Gastrocnemius medialis (tissue), 4 donors: ENCODE measurements around the gene ZNF687. TPM values are rescaled to one million over a fixed set of nuclear protein-coding genes. Genes with fewer than 3 reads are reported as not detected.

ENCODE experiments used
- ATAC-seq, 2 donors: fragments of 150-250 bp; one replicate each; pipeline ENCODE4 v1.9.1; 2016
- DNase-seq, 2 donors: peaks; one replicate each; pipeline ENCODE4 v3.0.0-alpha.2; 2019
- H3K27ac ChIP-seq, 4 donors: fragments of 200-600 bp; sonication (generic); 1 replicate in 1 of 4; 2 replicates in 3 of 4; pipeline ENCODE4 v1.5.1; 2016 to 2018; ENCODE audit warnings: mild to moderate bottlenecking in 2 of 4, moderate library complexity in 1 of 4
- H3K27me3 ChIP-seq, 3 donors: fragments of 200-600 bp; sonication (generic) in 2 of 3; 1 replicate in 1 of 3; 2 replicates in 2 of 3; pipeline versions ENCODE4 v1.5.1 to v1.6.0; 2016 to 2019; ENCODE audit warnings: mild to moderate bottlenecking in 1 of 3, moderate library complexity in 1 of 3
- H3K36me3 ChIP-seq, 2 donors: fragments of 200-600 bp; sonication (generic) in 1 of 2; one replicate each; pipeline ENCODE4 v1.5.1; 2017 to 2018
- H3K4me1 ChIP-seq, 2 donors: fragments of 200-600 bp; sonication (generic) in 1 of 2; one replicate each; pipeline ENCODE4 v1.5.1; 2016 to 2017; ENCODE audit warnings: mild to moderate bottlenecking in 2 of 2
- H3K4me3 ChIP-seq, 4 donors: fragments of 200-600 bp; sonication (generic) in 3 of 4; 1 replicate in 1 of 4; 2 replicates in 3 of 4; pipeline ENCODE4 v1.5.1; 2016 to 2019; ENCODE audit warnings: mild to moderate bottlenecking in 2 of 4
- H3K9me3 ChIP-seq, 3 donors: fragments of 200-600 bp; sonication (generic) in 2 of 3; 1 replicate in 1 of 3; 2 replicates in 2 of 3; pipeline ENCODE4 v1.5.1; 2016 to 2019
- POLR2A ChIP-seq, 2 donors: fragments of 450-650 bp; IDR thresholded peaks; one replicate each; pipeline ENCODE4 v1.6.1; 2017; ENCODE audit warnings: antibody characterized with exemption in 2 of 2, mild to moderate bottlenecking in 2 of 2, moderate library complexity in 2 of 2
- in situ Hi-C, 4 donors: fragments of 200-750 bp; cut with MboI; loops; one replicate each; pipeline versions ENCODE4 v1.15.0 to v1.8.0; 2017; ENCODE audit warnings: low sequenced_read_pairs in 4 of 4
- intact Hi-C: fragments of 100-400 bp; cut with DNase I; formaldehyde crosslinking; loops from one replicate; pipeline ENCODE4 v1.15.1; 2023; ENCODE audit warnings: low total_unique reads
- total RNA-seq, 4 donors: library from RNA; depleted of rRNA; stranded (reverse); fragments of >200 nt; gene quantifications; one replicate each; pipeline versions ENCODE4 v1.1.0 to v1.2.3, GENCODE V29; 2016
- TF ChIP-seq, protein P1 (sequence below), 5 experiments: fragments of 450-650 bp in 3 of 5; fragments of 200-600 bp in 2 of 5; sonication (generic) in 2 of 5; IDR thresholded peaks in 4 of 5; conservative IDR thresholded peaks in 1 of 5; 1 replicate in 4 of 5; 2 replicates in 1 of 5; pipeline ENCODE4 v1.5.1; 2016 to 2019; ENCODE audit warnings: antibody characterized with exemption in 5 of 5, mild to moderate bottlenecking in 3 of 5, moderate library complexity in 3 of 5

ZNF687 gene
- total RNA-seq, 4 donors from 2014 or later, result 11.9 to 19.6 (median 16.6) TPM

DNA sequence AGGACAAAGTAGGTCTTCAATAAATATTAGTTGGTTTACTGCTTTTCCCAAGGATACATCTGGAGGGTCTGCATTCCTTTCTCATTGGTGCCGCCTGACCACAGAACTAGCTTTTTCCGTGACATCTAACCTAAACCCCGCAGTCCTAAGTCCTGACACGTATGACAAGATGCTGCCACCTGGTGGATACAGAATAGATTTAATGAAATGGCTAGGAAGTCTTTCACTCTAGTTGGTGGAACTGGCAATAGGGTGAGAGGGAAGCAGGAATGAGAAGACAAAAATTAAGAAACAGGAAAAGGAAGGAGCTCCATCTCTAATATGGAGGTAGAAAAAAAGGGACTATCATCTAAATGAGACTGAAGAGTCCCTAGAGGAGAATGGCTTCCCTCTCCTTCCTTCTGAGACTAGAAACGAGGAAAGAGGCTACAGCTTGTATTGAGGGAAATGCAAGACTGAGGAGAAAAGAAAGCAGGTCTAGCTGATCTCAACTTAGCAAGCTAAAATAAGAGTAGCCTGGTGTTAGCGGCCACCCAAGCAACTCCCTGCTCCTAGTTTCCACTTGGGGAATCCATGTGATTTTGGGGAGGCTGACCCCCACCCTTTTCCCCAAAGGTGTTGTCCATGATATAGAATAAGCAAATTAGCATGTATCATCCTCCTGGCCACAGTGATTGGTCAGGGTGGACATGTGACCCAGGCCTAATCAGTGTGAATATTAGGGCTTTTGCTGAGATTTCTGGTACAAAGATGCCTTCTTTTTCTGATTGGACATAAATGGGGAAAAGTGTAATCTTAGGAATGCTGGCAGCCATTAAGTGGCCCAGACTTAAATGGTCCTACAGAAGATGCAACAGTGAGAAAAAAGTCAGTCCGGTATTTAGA lies 59.0 kb downstream of the ZNF687 start:
- H3K4me3 ChIP-seq, result no peak overlapping the region
- intact Hi-C loops (loop anchor here (1.0 to 5.0 kb wide), 2 partner anchors 40 to 144 kb away; partner anchors contain the start of gene PIP5K1A), in situ Hi-C loops (loop anchor here (5.0 to 10.0 kb wide), 2 partner anchors 39 to 146 kb away; partner anchors contain the start of genes PIP5K1A (in 1 of the 4) and VPS72 (in 1 of the 4))
- peaks cover 0 to 25% of the 10 kb centered on the region in 2 donors for H3K36me3 ChIP-seq
- peaks cover 0 to 3% of the 10 kb centered on the region in 2 donors for H3K4me1 ChIP-seq
- DNase-seq, result no peak
- no peaks in the 10 kb centered on the region for H3K9me3 ChIP-seq
- TF ChIP-seq POLR2A (IDR thresholded peaks at IDR 0.05), result no peak
- TF ChIP-seq, protein P1, sequence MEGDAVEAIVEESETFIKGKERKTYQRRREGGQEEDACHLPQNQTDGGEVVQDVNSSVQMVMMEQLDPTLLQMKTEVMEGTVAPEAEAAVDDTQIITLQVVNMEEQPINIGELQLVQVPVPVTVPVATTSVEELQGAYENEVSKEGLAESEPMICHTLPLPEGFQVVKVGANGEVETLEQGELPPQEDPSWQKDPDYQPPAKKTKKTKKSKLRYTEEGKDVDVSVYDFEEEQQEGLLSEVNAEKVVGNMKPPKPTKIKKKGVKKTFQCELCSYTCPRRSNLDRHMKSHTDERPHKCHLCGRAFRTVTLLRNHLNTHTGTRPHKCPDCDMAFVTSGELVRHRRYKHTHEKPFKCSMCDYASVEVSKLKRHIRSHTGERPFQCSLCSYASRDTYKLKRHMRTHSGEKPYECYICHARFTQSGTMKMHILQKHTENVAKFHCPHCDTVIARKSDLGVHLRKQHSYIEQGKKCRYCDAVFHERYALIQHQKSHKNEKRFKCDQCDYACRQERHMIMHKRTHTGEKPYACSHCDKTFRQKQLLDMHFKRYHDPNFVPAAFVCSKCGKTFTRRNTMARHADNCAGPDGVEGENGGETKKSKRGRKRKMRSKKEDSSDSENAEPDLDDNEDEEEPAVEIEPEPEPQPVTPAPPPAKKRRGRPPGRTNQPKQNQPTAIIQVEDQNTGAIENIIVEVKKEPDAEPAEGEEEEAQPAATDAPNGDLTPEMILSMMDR (IDR thresholded peaks at IDR 0.05 in 4 of 5, conservative IDR thresholded peaks at IDR 0.05 in 1 of 5), result peak; percentile 74 to 84 (median 82)
- peak; percentile 85 to 92 for ATAC-seq
- H3K27ac ChIP-seq, result peak overlapping the region in 3 of 4 donors; percentile 5 to 55 (median 52)
- H3K27me3 ChIP-seq, result no peaks in the 10 kb centered on the region

Other genes with a start within 250 kb of the ZNF687 start
- gene BNIPL, start 245.7 kb upstream of the ZNF687 start, total RNA-seq, result under 1 TPM in 2 of 4 donors, not detected in 2; 0.13 to 0.25 TPM
- gene C1orf56, start 234.5 kb upstream of the ZNF687 start, total RNA-seq, result 10 to 100 TPM in 3 of 4 donors, 1 to 10 TPM in 1; 6.2 to 16.2 (median 12.4) TPM
- 10 to 100 TPM; 13.2 to 31.7 (median 22.8) TPM for gene CDC42SE1, start 222.7 kb upstream of the ZNF687 start, total RNA-seq
- gene MLLT11, start 221.9 kb upstream of the ZNF687 start, total RNA-seq, result 1 to 10 TPM; 1.5 to 9.2 (median 5.4) TPM
- gene GABPB2, start 211.5 kb upstream of the ZNF687 start, total RNA-seq, result 10 to 100 TPM; 11.9 to 20.5 (median 17.9) TPM
- gene SEMA6C, start 135.7 kb upstream of the ZNF687 start, total RNA-seq, result 100 to 1,000 TPM in 2 of 4 donors, 10 to 100 TPM in 2; 51.5 to 121 (median 108) TPM
- gene TNFAIP8L2, start 125.7 kb upstream of the ZNF687 start, total RNA-seq, result 1 to 10 TPM in 3 of 4 donors, not detected in 1; 1.1 to 3.1 (median 1.4) TPM
- gene LYSMD1, start 116.4 kb upstream of the ZNF687 start, total RNA-seq, result 10 to 100 TPM; 11.4 to 14.6 (median 13.7) TPM
- gene SCNM1, start 116.2 kb upstream of the ZNF687 start, total RNA-seq, result 10 to 100 TPM; 17.7 to 56.1 (median 35.6) TPM
- gene TMOD4, start 106.3 kb upstream of the ZNF687 start, total RNA-seq, result 100 to 1,000 TPM in 3 of 4 donors, 10 to 100 TPM in 1; 58.3 to 315 (median 188) TPM
- 10 to 100 TPM; 62.2 to 95.8 (median 68.9) TPM for gene VPS72, start 92.1 kb upstream of the ZNF687 start, total RNA-seq
- gene PIP5K1A, start 83.7 kb upstream of the ZNF687 start, total RNA-seq, result 10 to 100 TPM; 23.4 to 46.8 (median 36.9) TPM
- 100 to 1,000 TPM; 263 to 439 (median 340) TPM for gene PSMD4, start 27.6 kb upstream of the ZNF687 start, total RNA-seq
- 10 to 100 TPM; 65.5 to 98.1 (median 77.3) TPM for gene PI4KB, start 45.1 kb downstream of the ZNF687 start, total RNA-seq
- 10 to 100 TPM; 11.4 to 24.0 (median 20.6) TPM for gene RFX5, start 65.0 kb downstream of the ZNF687 start, total RNA-seq
- gene SELENBP1, start 90.4 kb downstream of the ZNF687 start, total RNA-seq, result 10 to 100 TPM; 30.9 to 70.2 (median 42.3) TPM
- 100 to 1,000 TPM; 259 to 324 (median 291) TPM for gene PSMB4, start 117.3 kb downstream of the ZNF687 start, total RNA-seq
- gene POGZ, start 177.2 kb downstream of the ZNF687 start, total RNA-seq, result 10 to 100 TPM; 14.1 to 20.2 (median 15.1) TPM
- under 1 TPM in 2 of 4 donors, not detected in 2; 0.34 to 0.78 TPM for gene CGN, start 229.1 kb downstream of the ZNF687 start, total RNA-seq